Sigmoid colon (tissue), 4 donors: Measurements from ENCODE around the gene ARMH1.

Source experiments
- POLR2A ChIP-seq, 2 donors: fragments of 450-650 bp; IDR thresholded peaks; one replicate each; pipeline ENCODE4 v1.6.1; 2016; ENCODE audit warnings: antibody characterized with exemption in 2 of 2, mild to moderate bottlenecking in 2 of 2, moderate library complexity in 2 of 2
- POLR2AphosphoS5 ChIP-seq, 4 donors: sonication (generic); formaldehyde crosslinking; IDR thresholded peaks; one replicate each; pipeline ENCODE4 v1.6.1; 2017; ENCODE audit warnings: antibody characterized with exemption in 4 of 4
- TF ChIP-seq, protein P1 (sequence below), 4 experiments: fragments of 450-650 bp in 3 of 4; fragments of 200-600 bp in 1 of 4; IDR thresholded peaks; one replicate each; pipeline ENCODE4 v1.5.1; 2016 to 2019; ENCODE audit warnings: antibody characterized with exemption in 4 of 4, mild to moderate bottlenecking in 3 of 4, moderate library complexity in 2 of 4

- TF ChIP-seq, protein P1, sequence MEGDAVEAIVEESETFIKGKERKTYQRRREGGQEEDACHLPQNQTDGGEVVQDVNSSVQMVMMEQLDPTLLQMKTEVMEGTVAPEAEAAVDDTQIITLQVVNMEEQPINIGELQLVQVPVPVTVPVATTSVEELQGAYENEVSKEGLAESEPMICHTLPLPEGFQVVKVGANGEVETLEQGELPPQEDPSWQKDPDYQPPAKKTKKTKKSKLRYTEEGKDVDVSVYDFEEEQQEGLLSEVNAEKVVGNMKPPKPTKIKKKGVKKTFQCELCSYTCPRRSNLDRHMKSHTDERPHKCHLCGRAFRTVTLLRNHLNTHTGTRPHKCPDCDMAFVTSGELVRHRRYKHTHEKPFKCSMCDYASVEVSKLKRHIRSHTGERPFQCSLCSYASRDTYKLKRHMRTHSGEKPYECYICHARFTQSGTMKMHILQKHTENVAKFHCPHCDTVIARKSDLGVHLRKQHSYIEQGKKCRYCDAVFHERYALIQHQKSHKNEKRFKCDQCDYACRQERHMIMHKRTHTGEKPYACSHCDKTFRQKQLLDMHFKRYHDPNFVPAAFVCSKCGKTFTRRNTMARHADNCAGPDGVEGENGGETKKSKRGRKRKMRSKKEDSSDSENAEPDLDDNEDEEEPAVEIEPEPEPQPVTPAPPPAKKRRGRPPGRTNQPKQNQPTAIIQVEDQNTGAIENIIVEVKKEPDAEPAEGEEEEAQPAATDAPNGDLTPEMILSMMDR (IDR thresholded peaks at IDR 0.05), result no peak
- TF ChIP-seq POLR2A (IDR thresholded peaks at IDR 0.05), result no peak
- TF ChIP-seq POLR2AphosphoS5 (IDR thresholded peaks at IDR 0.05), result no peak
Measured at GRCh38 chr1:44636083-44636687, 38.3 kb upstream of the ARMH1 start.
